HG03280 (cell line): ENCODE data around the gene DUSP8.

Source experiments
- ATAC-seq: cut with Tn5 transposase; IDR thresholded peaks from one replicate; pipeline ENCODE4 v1.9.1; 2021; ENCODE audit warnings: mild to moderate bottlenecking, moderate library complexity; ENCODE audit not compliant: unreplicated experiment

The DUSP8 gene

GRCh38 chr11:1567052-1567720, 4.9 kb downstream of the DUSP8 start:
- no peak for ATAC-seq

GRCh38 chr11:1566381-1567051, 5.6 kb downstream of the DUSP8 start:
- no peak for ATAC-seq

- ATAC-seq = no peak
Observed at GRCh38 chr11:1565904-1566247, 6.2 kb downstream of the DUSP8 start.

- no peak for ATAC-seq
Observed at GRCh38 chr11:1565173-1565903, 6.7 kb downstream of the DUSP8 start.

- ATAC-seq = no peak
Observed at GRCh38 chr11:1564535-1565172, 7.4 kb downstream of the DUSP8 start.

DNA sequence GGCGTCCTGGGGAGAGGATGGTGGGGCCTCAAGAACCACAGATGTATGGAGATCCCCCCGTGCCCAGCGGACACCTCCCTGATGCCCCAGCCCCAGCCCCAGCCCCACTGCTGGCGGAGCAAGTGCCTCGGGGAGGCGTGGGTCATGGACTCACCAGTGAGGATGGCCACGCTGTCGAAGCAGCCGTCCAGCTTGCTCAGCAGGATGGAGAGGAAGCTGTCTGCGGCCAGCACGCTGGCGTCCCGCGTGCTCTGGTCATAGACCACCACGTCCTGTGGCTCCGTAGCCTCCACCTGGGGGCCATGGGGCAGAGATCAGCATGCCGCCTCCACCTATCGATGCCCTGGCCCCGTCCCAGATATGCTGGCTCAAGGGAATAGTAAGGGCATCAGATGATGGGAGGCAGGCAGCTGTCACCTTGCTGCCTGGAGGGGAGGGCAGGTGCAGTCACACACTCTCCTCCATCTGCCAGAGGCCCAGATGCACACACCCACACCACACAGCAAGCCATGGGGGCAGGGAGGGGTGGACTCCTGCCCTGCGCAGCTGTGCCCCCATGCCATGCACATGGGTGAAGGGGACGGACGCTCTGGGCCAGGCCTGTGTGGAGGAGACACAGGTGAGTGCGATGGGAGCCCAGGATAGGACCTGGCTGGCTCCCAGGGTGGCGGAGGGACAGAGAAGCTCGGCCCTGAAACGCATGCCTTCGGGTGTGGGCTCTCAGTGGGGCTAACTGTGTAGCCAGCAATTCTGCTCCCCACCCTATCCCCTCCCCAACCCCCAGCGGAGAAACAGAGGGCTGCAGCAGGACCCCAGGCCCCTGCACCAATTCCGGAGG, 8.2 kb downstream of the DUSP8 start:
- ATAC-seq = no peak

DNA sequence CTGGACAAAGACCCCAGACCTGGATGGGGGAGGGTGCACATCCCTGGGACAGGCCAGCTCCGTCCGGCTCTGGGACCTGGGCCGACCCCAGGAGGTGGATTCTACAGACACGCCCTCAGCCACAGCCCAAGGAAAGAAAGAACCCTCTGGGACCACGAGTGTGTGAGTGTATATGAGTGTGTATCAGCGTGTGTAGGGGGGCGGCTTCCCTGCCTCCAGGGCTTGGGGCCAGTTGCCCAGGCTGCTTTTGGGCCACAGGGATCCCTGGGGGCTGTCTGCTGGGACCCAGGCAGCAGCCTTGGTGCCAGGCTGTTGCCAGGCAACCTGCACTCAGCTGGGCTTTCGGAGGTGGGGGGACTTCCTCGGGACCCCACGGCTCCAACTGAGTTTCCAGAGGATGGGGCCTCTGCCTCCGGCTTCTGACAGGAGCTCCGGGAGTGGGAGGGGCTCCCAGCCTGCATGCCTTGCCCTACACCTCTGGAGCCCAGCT, 8.9 kb downstream of the DUSP8 start:
- ATAC-seq = no peak

DNA sequence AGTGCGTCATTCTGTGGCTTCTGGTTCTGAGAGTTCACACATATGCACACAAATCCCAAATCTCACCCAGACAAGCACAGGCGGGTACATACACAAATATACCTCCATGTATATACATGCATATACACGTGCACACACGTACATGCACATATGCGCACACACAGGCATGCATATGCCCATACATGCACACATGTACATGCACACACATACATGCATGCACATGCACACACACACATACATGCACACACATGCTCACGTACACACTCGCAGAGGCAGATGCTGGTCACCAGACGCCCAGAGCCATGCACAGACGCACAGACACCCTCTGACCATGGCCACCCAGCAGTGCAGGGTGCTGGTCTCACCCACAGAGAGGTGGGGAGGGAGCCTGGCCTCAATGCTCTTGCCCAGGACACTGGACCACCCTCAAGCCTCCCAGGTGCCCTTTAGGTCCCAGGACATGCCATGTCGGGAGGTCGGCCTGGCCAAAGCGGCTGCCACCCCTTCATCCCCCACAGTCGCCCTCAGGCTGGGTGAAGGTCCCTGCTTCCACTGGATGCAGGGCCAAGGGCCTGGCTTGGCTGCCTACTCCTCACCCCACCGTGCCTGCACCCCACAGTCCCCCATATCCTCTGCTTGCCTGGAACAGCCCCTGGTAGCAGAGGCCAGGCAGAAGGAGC, 9.5 kb downstream of the DUSP8 start:
- no peak for ATAC-seq

- ATAC-seq = no peak
Observed at GRCh38 chr11:1561955-1562354, 10.1 kb downstream of the DUSP8 start.

DNA sequence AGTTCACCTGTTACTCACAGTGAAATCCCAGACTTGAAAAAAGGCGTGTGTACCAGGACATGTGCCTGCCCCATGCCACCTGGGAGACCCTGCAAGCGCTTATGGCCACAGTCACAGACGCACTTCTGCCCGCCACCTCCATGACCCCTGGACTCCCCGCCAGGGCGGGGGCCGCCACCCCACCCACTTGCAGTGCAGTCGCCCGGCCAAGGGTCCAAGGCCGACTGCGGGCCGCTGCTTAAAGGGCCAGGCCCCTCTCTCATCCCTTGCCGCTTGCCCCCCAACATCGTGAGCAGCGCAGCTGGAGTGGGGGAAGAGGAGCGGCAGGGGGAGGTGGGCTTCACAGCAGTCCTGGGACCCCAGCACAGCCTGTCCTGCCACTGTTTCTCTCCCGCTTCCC, 10.8 kb downstream of the DUSP8 start:
- ATAC-seq = no peak

- no peak for ATAC-seq
Observed at GRCh38 chr11:1560649-1561251, 11.3 kb downstream of the DUSP8 start.

DNA sequence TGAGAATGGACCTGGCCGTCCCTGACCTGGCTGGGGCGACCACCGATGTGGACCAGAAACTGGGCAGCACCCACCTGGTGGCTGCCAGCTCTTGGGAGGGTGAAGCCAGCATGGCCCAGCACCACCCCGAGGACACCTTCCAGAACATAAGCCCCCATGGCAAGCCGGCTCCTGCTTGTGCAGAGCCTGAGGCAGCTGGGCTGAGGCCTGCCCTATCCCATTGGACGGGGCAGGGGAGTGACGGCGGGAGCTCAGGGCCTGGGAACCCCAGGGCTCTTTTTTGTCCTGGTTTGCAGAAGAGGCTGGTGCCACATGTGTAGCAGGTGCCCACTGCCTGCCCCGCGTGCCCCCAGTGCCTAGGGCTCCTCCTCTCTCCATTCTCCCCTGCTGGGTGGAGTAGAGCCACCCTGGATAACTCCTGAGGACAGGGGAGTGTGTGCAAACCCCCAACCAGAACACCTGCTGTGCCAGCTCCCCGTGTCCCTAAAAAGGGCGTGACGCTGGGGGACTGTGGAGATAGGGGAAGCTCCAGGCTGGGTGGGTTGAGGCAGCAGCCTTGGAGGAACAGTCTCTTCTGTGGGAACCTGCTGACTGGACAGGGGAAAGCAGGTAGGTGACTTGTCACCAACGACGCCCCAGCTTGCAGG, 11.9 kb downstream of the DUSP8 start:
- ATAC-seq = no peak

DNA sequence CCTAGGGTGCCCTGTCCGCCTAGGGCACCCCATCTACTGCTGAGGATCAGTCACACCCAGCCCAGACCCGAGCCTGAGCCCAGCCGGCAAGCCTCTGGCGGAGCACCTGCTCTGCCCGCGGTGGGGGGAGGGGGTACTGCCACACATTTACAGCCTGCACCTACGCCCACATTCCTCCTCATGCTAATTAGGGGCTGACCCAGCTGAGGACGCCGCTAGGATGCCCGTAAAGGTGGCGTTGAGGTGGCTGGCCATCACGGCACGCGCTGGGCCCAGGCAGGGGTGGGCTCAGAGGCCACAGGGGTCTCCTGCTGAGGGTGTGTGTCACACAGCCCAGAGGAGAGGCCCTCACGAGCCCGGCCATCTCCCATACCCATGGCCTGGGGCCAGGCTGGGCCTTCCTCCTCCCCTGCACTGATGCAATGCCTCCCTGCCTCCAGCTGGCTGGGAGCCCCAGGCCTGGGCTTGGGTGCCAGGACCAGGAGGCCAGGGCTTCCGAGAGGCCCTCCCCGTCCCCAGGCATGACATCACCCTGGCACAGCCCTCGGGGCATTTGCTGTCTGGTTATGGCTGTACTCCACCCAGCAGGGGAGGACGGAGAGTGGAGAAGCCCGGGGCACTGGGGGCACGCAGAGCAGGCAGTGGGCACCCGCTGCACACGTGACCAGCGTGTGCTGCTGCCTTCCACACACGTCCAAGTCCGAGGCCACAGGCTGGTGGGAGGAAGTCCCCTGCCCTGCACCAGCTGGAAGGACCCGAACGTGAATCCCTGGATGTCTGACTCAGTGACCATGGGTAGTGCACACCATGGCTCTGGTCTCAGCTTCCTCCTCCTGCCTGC, 12.7 kb downstream of the DUSP8 start:
- ATAC-seq = no peak

- ATAC-seq = no peak
Observed at GRCh38 chr11:1558775-1559110, 13.3 kb downstream of the DUSP8 start.

DNA sequence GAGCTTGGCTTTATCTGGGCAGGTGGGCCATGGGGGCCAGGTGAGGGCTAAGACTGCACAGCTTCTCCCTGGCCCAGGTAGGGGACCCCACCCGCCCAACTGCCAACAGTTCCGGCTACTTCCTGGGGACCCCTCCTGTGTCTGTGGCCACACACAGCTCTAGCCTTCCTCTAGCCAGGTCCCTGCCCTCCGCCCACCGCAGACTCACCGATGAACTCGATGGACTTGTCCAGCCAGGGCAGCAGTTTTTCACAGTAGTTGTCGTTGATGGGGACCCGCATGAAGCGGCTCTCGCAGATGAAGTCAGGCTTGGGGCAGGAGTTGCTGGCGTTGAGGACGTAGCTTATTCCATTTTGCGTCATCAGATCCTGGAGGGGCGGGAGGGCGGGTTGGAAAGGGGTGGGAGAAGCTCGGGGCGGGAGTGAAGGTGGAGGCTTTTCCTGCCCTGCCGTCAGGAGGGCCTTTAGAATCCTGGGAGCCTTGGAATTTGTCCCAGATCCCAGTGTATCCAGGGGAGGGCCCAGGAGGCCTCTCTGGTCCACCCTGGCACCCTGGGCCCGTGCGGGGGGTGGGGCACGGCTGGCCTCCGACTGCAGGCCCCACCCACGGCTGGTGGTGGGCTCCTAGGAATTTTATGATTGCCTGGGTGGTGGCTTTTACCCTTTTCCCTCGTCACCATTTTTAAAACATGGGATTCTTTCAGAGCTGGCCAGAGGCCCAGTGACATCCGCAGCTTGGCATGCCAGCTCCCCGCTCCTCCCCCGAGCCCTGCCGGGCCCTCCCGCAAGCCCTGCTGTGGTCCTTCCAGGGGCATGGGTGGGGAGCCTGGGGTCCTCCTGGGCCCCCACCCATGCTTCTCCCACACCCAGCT, 13.9 kb downstream of the DUSP8 start:
- ATAC-seq = no peak

DNA sequence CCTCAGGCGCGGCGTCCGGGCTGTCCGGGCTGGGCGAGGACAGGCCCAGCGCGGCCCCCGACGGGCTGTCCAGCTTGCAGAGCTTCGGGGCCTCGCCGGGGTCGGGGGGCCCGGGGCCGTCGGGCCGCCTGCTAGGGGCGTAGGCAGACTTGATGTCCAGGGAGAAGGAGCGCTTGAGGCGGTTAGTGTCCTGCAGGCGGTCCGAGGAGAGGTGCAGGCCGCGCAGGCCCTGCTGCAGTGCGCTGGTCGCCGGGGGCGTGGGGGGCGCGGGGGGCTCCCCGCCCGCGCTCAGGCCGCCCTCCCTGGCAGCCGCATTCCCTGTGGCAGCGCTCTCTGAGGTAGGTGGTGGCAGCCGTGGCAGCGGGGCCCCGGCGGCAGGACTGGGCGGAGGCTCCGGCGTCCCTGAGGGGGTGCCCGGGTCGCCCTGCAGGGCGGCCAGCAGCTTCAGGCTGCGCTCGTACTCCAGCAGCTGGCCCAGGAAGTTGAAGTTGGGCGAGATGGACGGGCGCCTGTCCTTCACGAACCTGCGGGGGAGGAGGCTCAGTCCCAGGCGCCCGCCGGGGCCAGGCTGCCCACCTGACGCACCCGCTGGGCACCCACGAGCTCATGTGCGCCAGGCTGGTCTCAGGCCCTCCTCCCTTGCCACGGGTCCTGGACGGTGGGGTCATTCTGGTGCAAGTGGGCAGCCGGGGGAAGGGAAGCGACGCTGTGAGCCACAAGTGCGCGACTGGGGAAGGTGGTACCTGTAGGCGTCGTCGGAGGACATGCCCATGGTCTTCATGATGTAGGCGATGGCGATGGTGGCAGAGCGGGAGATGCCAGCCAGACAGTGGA, 14.8 kb downstream of the DUSP8 start:
- no peak for ATAC-seq
